GM12878 (cell line): ENCODE results near the gene KRTAP10-10. TPM values are rescaled to one million over a fixed set of nuclear protein-coding genes. Genes with fewer than 3 reads are reported as not detected.

Experiments
- ATAC-seq: fragments of 200-7000 bp; cut with Tn5 transposase; 3 replicates; pipeline ENCODE4 v1.9.1; 2020; ENCODE audit warnings: mild to moderate bottlenecking, moderate library complexity
- BruUV-seq: library from RNA; stranded (reverse); fragments of 400-500 nt; replicated peaks from 2 replicates; lab custom pipeline; 2021; lab: Mats Ljungman, UMichigan
- CTCF ChIA-PET: fragments of 300-600 bp; sonication (Branson Sonifier 250); formaldehyde crosslinking; extraction: SDS; loops from one replicate; lab custom pipeline; 2021; ENCODE audit warnings: inconsistent platforms; lab: Yijun Ruan, JAX
- POLR2A ChIA-PET: fragments of 350-600 bp; formaldehyde crosslinking; extraction: SDS; loops from one replicate; lab custom pipeline; 2021; ENCODE audit warnings: inconsistent platforms; lab: Charles Lee
- RAD21 ChIA-PET: fragments of 300-600 bp; sonication (Branson Sonifier 250); formaldehyde crosslinking; loops from one replicate; lab custom pipeline; 2023; ENCODE audit warnings: antibody characterized with exemption; ENCODE audit not compliant: unreplicated experiment; lab: Charles Lee
- SMC1A ChIA-PET: fragments of 300-600 bp; sonication (Branson Sonifier 250); formaldehyde crosslinking; loops from one replicate; lab custom pipeline; 2023; ENCODE audit not compliant: unreplicated experiment, uncharacterized antibody; lab: Charles Lee
- DNase-seq: peaks from one replicate; pipeline ENCODE4 v3.0.0-alpha.2; 2011; ENCODE audit warnings: low read depth, low spot score
- FAIRE-seq: peaks from 3 replicates; lab custom pipeline; 2011; peaks lifted over from hg19 to GRCh38; lab: Jason Lieb, UNC
- H2AFZ ChIP-seq: 2 replicates; pipeline ENCODE4 v1.6.0; 2011; ENCODE audit warnings: low read depth, low read length, control low read depth; ENCODE audit not compliant: control insufficient read depth
- H3K27ac ChIP-seq: 2 replicates; pipeline ENCODE4 v1.5.1; 2011; ENCODE audit warnings: control low read depth; ENCODE audit not compliant: control insufficient read depth, insufficient read depth
- H3K27me3 ChIP-seq, 2 experiments: replicated peaks in 1 of 2; 2 replicates each; pipeline versions ENCODE4 v1.6.0 to v1.6.1; 2011; ENCODE audit warnings: low read length in 1 of 2; ENCODE audit not compliant: control insufficient read depth in 2 of 2, insufficient read depth in 2 of 2
- H3K36me3 ChIP-seq, 2 experiments: 2 replicates each; pipeline ENCODE4 v1.5.1; 2011; ENCODE audit warnings: low read length in 1 of 2; ENCODE audit not compliant: control insufficient read depth in 2 of 2, insufficient read depth in 2 of 2
- H3K4me1 ChIP-seq: 2 replicates; pipeline ENCODE4 v1.6.1; 2011; ENCODE audit warnings: mild to moderate bottlenecking, low read length, moderate library complexity, mixed read lengths; ENCODE audit not compliant: control insufficient read depth, insufficient read depth
- H3K4me2 ChIP-seq: 2 replicates; pipeline ENCODE4 v1.6.0; 2011; ENCODE audit warnings: control low read depth; ENCODE audit not compliant: control insufficient read depth, insufficient read depth
- H3K4me3 ChIP-seq: fragments of 200-600 bp; sonication (generic); 2 replicates; pipeline ENCODE4 v1.5.1; 2016
- H3K79me2 ChIP-seq: 2 replicates; pipeline ENCODE4 v1.6.0; 2011; ENCODE audit warnings: low read length; ENCODE audit not compliant: control insufficient read depth, insufficient read depth
- H3K9ac ChIP-seq: 2 replicates; pipeline ENCODE4 v1.8.0; 2011; ENCODE audit warnings: low read length, control low read depth, mixed read lengths; ENCODE audit not compliant: control insufficient read depth, insufficient read depth
- H3K9me3 ChIP-seq: replicated peaks from 3 replicates; pipeline ENCODE4 v1.5.1; 2011; ENCODE audit warnings: mild to moderate bottlenecking, low read length; ENCODE audit not compliant: control insufficient read depth, insufficient read depth
- H4K20me1 ChIP-seq: 2 replicates; pipeline ENCODE4 v1.6.0; 2011; ENCODE audit not compliant: control insufficient read depth, insufficient read depth
- BHLHE40 ChIP-seq, 2 experiments: fragments of 450-650 bp in 1 of 2; IDR thresholded peaks; 2 replicates each; pipeline ENCODE4 v1.6.1; 2011 to 2017; ENCODE audit warnings: low read depth in 2 of 2, borderline replicate concordance in 1 of 2, improper control_type of control experiment in 1 of 2, low read length in 1 of 2, mild to moderate bottlenecking in 1 of 2
- EED ChIP-seq: sonication (generic); IDR thresholded peaks from 2 replicates; pipeline ENCODE4 v1.6.1; 2016; ENCODE audit warnings: antibody characterized with exemption, low read depth
- GATAD2B ChIP-seq: fragments of 450-650 bp; conservative IDR thresholded peaks from 2 replicates; pipeline ENCODE4 v1.6.1; 2017; ENCODE audit warnings: low read depth, mild to moderate bottlenecking, moderate library complexity
- MTA2 ChIP-seq: fragments of 450-650 bp; IDR thresholded peaks from 2 replicates; pipeline ENCODE4 v1.6.1; 2016; ENCODE audit warnings: low read depth, mild to moderate bottlenecking, moderate library complexity
- NFYA ChIP-seq: IDR thresholded peaks from 2 replicates; pipeline ENCODE4 v1.6.1; 2011; ENCODE audit warnings: low read depth, mild to moderate bottlenecking, low read length, improper control_type of control experiment, borderline replicate concordance
- NRF1 ChIP-seq: conservative IDR thresholded peaks from 2 replicates; pipeline ENCODE4 v1.6.1; 2011; ENCODE audit warnings: mild to moderate bottlenecking, low read depth, low read length, improper control_type of control experiment
- PAX5 ChIP-seq: IDR thresholded peaks from 2 replicates; pipeline ENCODE4 v1.6.1; 2011; ENCODE audit warnings: low read depth, low read length, borderline replicate concordance
- SREBF1 ChIP-seq: IDR thresholded peaks from 2 replicates; pipeline ENCODE4 v1.6.1; 2012; ENCODE audit warnings: mild to moderate bottlenecking, low read length
- SREBF2 ChIP-seq: IDR thresholded peaks from 2 replicates; pipeline ENCODE4 v1.6.1; 2012; ENCODE audit warnings: mild to moderate bottlenecking, low read length
- STAT3 ChIP-seq: IDR thresholded peaks from 2 replicates; pipeline ENCODE4 v1.6.1; 2011; ENCODE audit warnings: low read depth, low read length, improper control_type of control experiment
- WRNIP1 ChIP-seq: IDR thresholded peaks from 2 replicates; pipeline ENCODE4 v1.6.1; 2011; ENCODE audit warnings: low read depth, low read length, improper control_type of control experiment, borderline replicate concordance
- WGBS: methylation state at CpG from one replicate; pipeline ENCODE4 v1.1.6; 2016; ENCODE audit warnings: low lambda C conversion rate; ENCODE audit not compliant: insufficient replicate concordance, insufficient coverage; ENCODE audit errors: missing lambda C conversion rate; 5-methylcytosine and 5-hydroxymethylcytosine counted together
- in situ Hi-C: fragments of 300-500 bp; cut with MboI; formaldehyde crosslinking; loops from 9 replicates; pipeline ENCODE4 v1.14.3; 2018; ENCODE audit warnings: mixed read lengths
- intact Hi-C: fragments of 100-400 bp; cut with micrococcal nuclease; formaldehyde crosslinking; loops from one replicate; pipeline ENCODE4 v1.14.2; 2022; ENCODE audit not compliant: unreplicated experiment
- polyA plus RNA-seq, 11 experiments: library from polyadenylated mRNA; depleted of rRNA in 4 of 11; unstranded in 6 of 11; stranded (reverse) in 5 of 11; fragments of >200 nt; fragmentation: Nextera tagmentation in 4 of 11; fragmentation: Illumina TruSeq in 1 of 11; extraction: Ambion mirVana in 4 of 11; extraction: Trizol in 1 of 11; gene quantifications; 1 replicate in 1 of 11; 2 replicates in 10 of 11; pipeline versions ENCODE4 v1.2.1 to v1.2.3, GENCODE V29; 2011 to 2016; ENCODE audit warnings: inconsistent platforms in 2 of 11, missing spikeins in 2 of 11, low read depth in 1 of 11
- total RNA-seq, 4 experiments: library from RNA; depleted of rRNA in 3 of 4; stranded (reverse); fragments of >200 nt in 3 of 4; fragmentation: Illumina TruSeq in 1 of 4; extraction: Trizol in 1 of 4; gene quantifications; 2 replicates each; pipeline versions ENCODE4 v1.2.1 to v1.2.3, GENCODE V29; 2013 to 2021
- TF ChIP-seq, protein P1 (sequence below): fragments of 450-650 bp; IDR thresholded peaks from 2 replicates; pipeline ENCODE4 v1.6.1; 2017; ENCODE audit warnings: mild to moderate bottlenecking
- TF ChIP-seq, protein P2 (sequence below): fragments of 450-650 bp; conservative IDR thresholded peaks from 2 replicates; pipeline ENCODE4 v1.6.1; 2017; ENCODE audit warnings: mild to moderate bottlenecking, moderate library complexity
- TF ChIP-seq, protein P3 (sequence below): IDR thresholded peaks from 2 replicates; pipeline ENCODE4 v1.6.1; 2012; ENCODE audit warnings: improper control_type of control experiment, low read depth, low read length; ENCODE audit not compliant: insufficient replicate concordance
- TF ChIP-seq, protein P4 (sequence below): IDR thresholded peaks from 2 replicates; pipeline ENCODE4 v1.6.1; 2012; ENCODE audit warnings: low read depth, low read length, improper control_type of control experiment

KRTAP10-10 gene
- total and polyA plus RNA-seq, 10 of the 15 experiments (the other 5 are each of a cell fraction or from before 2014, with no cell fraction given): not detected

DNA sequence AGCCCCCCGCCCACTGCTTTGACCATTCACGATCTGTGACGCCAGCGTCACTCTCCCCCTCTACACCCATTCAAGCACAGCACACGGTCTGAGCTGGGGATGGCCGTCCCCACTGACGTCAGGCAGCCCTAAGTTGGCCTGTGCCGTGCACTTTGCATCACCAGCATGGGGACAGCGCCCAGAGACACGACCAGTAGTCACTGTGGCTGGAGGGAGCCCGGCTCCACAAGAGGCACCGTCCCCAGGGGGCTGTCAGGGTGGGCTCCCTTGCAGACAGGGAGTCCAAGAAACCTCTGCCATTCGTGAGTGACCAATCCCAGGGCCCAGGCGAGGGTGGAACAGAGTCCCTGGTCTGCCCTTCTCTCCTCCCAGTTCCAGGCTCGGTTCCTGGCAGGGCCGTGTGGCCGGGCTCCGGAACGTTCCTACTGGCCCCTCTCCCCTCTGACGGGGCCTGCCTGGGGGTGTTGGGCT is 23.0 kb upstream of the KRTAP10-10 start:
- Histone ChIP-seq H3K36me3 (no peaks in the 10 kb centered on the region), H3K9ac (no peak overlapping the region), H3K4me3 (no peak overlapping the region), H2AFZ (no peak overlapping the region), H3K4me2 (no peak overlapping the region), H3K79me2 (no peaks in the 10 kb centered on the region), H4K20me1 (no peaks in the 10 kb centered on the region), H3K4me1 (no peaks in the 10 kb centered on the region), H3K9me3 (peaks cover 2% of the 10 kb centered on the region; the same call in 1 of the 3 replicates), H3K27ac (no peak overlapping the region), H3K27me3 (no peaks in the 10 kb centered on the region)
- ChIA-PET POLR2A (no interaction called here), CTCF (no interaction called here), RAD21 (no interaction called here), SMC1A (no interaction called here)
- intact Hi-C loops (no loop called here), in situ Hi-C loops (no loop called here)
- ATAC-seq (no peak), DNase-seq (no peak), FAIRE-seq (no peak)
- BruUV-seq: no TSS peak
- 26% methylated on average over 18 of the region's 20 CpGs for WGBS
- TF ChIP-seq SREBF1 (no peak), BHLHE40 (IDR thresholded peaks at IDR 0.05; ENCODE audit: borderline replicate concordance in 1 of 2, low read depth in 2 of 2, low read length in 1 of 2) (no peak), PAX5 (no peak), NFYA (no peak), STAT3 (no peak), EED (no peak), MTA2 (no peak), GATAD2B (no peak), SREBF2 (no peak), WRNIP1 (no peak), NRF1 (no peak)
- TF ChIP-seq, protein P1, sequence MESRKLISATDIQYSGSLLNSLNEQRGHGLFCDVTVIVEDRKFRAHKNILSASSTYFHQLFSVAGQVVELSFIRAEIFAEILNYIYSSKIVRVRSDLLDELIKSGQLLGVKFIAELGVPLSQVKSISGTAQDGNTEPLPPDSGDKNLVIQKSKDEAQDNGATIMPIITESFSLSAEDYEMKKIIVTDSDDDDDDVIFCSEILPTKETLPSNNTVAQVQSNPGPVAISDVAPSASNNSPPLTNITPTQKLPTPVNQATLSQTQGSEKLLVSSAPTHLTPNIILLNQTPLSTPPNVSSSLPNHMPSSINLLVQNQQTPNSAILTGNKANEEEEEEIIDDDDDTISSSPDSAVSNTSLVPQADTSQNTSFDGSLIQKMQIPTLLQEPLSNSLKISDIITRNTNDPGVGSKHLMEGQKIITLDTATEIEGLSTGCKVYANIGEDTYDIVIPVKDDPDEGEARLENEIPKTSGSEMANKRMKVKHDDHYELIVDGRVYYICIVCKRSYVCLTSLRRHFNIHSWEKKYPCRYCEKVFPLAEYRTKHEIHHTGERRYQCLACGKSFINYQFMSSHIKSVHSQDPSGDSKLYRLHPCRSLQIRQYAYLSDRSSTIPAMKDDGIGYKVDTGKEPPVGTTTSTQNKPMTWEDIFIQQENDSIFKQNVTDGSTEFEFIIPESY: no peak
- TF ChIP-seq, protein P2, sequence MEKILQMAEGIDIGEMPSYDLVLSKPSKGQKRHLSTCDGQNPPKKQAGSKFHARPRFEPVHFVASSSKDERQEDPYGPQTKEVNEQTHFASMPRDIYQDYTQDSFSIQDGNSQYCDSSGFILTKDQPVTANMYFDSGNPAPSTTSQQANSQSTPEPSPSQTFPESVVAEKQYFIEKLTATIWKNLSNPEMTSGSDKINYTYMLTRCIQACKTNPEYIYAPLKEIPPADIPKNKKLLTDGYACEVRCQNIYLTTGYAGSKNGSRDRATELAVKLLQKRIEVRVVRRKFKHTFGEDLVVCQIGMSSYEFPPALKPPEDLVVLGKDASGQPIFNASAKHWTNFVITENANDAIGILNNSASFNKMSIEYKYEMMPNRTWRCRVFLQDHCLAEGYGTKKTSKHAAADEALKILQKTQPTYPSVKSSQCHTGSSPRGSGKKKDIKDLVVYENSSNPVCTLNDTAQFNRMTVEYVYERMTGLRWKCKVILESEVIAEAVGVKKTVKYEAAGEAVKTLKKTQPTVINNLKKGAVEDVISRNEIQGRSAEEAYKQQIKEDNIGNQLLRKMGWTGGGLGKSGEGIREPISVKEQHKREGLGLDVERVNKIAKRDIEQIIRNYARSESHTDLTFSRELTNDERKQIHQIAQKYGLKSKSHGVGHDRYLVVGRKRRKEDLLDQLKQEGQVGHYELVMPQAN: no peak
- TF ChIP-seq, protein P3, sequence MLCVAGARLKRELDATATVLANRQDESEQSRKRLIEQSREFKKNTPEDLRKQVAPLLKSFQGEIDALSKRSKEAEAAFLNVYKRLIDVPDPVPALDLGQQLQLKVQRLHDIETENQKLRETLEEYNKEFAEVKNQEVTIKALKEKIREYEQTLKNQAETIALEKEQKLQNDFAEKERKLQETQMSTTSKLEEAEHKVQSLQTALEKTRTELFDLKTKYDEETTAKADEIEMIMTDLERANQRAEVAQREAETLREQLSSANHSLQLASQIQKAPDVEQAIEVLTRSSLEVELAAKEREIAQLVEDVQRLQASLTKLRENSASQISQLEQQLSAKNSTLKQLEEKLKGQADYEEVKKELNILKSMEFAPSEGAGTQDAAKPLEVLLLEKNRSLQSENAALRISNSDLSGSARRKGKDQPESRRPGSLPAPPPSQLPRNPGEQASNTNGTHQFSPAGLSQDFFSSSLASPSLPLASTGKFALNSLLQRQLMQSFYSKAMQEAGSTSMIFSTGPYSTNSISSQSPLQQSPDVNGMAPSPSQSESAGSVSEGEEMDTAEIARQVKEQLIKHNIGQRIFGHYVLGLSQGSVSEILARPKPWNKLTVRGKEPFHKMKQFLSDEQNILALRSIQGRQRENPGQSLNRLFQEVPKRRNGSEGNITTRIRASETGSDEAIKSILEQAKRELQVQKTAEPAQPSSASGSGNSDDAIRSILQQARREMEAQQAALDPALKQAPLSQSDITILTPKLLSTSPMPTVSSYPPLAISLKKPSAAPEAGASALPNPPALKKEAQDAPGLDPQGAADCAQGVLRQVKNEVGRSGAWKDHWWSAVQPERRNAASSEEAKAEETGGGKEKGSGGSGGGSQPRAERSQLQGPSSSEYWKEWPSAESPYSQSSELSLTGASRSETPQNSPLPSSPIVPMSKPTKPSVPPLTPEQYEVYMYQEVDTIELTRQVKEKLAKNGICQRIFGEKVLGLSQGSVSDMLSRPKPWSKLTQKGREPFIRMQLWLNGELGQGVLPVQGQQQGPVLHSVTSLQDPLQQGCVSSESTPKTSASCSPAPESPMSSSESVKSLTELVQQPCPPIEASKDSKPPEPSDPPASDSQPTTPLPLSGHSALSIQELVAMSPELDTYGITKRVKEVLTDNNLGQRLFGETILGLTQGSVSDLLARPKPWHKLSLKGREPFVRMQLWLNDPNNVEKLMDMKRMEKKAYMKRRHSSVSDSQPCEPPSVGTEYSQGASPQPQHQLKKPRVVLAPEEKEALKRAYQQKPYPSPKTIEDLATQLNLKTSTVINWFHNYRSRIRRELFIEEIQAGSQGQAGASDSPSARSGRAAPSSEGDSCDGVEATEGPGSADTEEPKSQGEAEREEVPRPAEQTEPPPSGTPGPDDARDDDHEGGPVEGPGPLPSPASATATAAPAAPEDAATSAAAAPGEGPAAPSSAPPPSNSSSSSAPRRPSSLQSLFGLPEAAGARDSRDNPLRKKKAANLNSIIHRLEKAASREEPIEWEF: no peak
- TF ChIP-seq, protein P4, sequence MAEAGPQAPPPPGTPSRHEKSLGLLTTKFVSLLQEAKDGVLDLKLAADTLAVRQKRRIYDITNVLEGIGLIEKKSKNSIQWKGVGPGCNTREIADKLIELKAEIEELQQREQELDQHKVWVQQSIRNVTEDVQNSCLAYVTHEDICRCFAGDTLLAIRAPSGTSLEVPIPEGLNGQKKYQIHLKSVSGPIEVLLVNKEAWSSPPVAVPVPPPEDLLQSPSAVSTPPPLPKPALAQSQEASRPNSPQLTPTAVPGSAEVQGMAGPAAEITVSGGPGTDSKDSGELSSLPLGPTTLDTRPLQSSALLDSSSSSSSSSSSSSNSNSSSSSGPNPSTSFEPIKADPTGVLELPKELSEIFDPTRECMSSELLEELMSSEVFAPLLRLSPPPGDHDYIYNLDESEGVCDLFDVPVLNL: no peak
